ENCODE data around the gene PTP4A2. TPM values are rescaled to one million over a fixed set of nuclear protein-coding genes. Genes with fewer than 3 reads are reported as not detected.

PTP4A2 gene
- total RNA-seq, 1 experiment from 2014 or later = 201 TPM

GRCh38 chr1:31866450-31867032 lies 71.6 kb downstream of the PTP4A2 start:
- no peaks in the 10 kb centered on the region for H3F3A ChIP-seq (ENCODE audit: insufficient read depth, low read depth)
- ChIA-PET POLR2A (ENCODE audit: unreplicated experiment) (no interaction called here), CTCF (no interaction called here)
- no peaks in the 10 kb centered on the region for H4K20me1 ChIP-seq (ENCODE audit: insufficient read depth)
- H3K9me2 ChIP-seq (ENCODE audit: insufficient read depth) = no peaks in the 10 kb centered on the region
- no TSS peak for BruUV-seq (replicated peaks)
- no peak overlapping the region for H2AFZ ChIP-seq
- no peaks in the 10 kb centered on the region for H3K4me1 ChIP-seq (replicated peaks; ENCODE audit: insufficient read depth)
- no peaks in the 10 kb centered on the region for H3K9me3 ChIP-seq (ENCODE audit: insufficient read depth, low read depth)
- intact Hi-C loops (cut with micrococcal nuclease; ENCODE audit: unreplicated experiment) = no loop called here
- H3K27me3 ChIP-seq (ENCODE audit: insufficient read depth, low read depth) = no peaks in the 10 kb centered on the region
- no peaks in the 10 kb centered on the region for H3K79me2 ChIP-seq (ENCODE audit: low read depth)
- H3K27ac ChIP-seq = no peak overlapping the region
- H3K36me3 ChIP-seq (ENCODE audit: low read depth) = no peaks in the 10 kb centered on the region
- no peak overlapping the region for H3K4me3 ChIP-seq
- DNase-seq = no peak
- no peak overlapping the region for H3K4me2 ChIP-seq
- no peak for TF ChIP-seq EZH2 (IDR thresholded peaks at IDR 0.05; ENCODE audit: low read depth)
- no peak for TF ChIP-seq CTCF (conservative IDR thresholded peaks at IDR 0.05)

GRCh38 chr1:31865728-31866449 lies 72.3 kb downstream of the PTP4A2 start:
- Histone ChIP-seq H3K4me3 (no peak overlapping the region), H3K4me1 (replicated peaks; ENCODE audit: insufficient read depth) (no peaks in the 10 kb centered on the region), H3K9me2 (ENCODE audit: insufficient read depth) (no peaks in the 10 kb centered on the region), H3K9me3 (ENCODE audit: insufficient read depth, low read depth) (no peaks in the 10 kb centered on the region), H3K4me2 (no peak overlapping the region), H3K27ac (no peak overlapping the region), H3K27me3 (ENCODE audit: insufficient read depth, low read depth) (no peaks in the 10 kb centered on the region), H3F3A (ENCODE audit: insufficient read depth, low read depth) (no peaks in the 10 kb centered on the region), H2AFZ (no peak overlapping the region), H3K36me3 (ENCODE audit: low read depth) (no peaks in the 10 kb centered on the region), H4K20me1 (ENCODE audit: insufficient read depth) (no peaks in the 10 kb centered on the region), H3K79me2 (ENCODE audit: low read depth) (no peaks in the 10 kb centered on the region)
- ChIA-PET CTCF (no interaction called here), POLR2A (ENCODE audit: unreplicated experiment) (no interaction called here)
- no peak for DNase-seq
- BruUV-seq (replicated peaks) = no TSS peak
- TF ChIP-seq CTCF (conservative IDR thresholded peaks at IDR 0.05) (no peak), EZH2 (IDR thresholded peaks at IDR 0.05; ENCODE audit: low read depth) (no peak)
- intact Hi-C loops (cut with micrococcal nuclease; ENCODE audit: unreplicated experiment) = no loop called here

GRCh38 chr1:31862071-31862470 lies 76.1 kb downstream of the PTP4A2 start:
- no peaks in the 10 kb centered on the region for H3F3A ChIP-seq (ENCODE audit: insufficient read depth, low read depth)
- ChIA-PET CTCF (no interaction called here), POLR2A (ENCODE audit: unreplicated experiment) (no interaction called here)
- no peak overlapping the region for H3K27ac ChIP-seq
- no peaks in the 10 kb centered on the region for H4K20me1 ChIP-seq (ENCODE audit: insufficient read depth)
- H3K4me1 ChIP-seq (replicated peaks; ENCODE audit: insufficient read depth) = no peaks in the 10 kb centered on the region
- no peak for TF ChIP-seq CTCF (conservative IDR thresholded peaks at IDR 0.05)
- no peak for TF ChIP-seq EZH2 (IDR thresholded peaks at IDR 0.05; ENCODE audit: low read depth)
- no peak overlapping the region for H3K4me3 ChIP-seq
- H3K27me3 ChIP-seq (ENCODE audit: insufficient read depth, low read depth) = no peaks in the 10 kb centered on the region
- H2AFZ ChIP-seq = no peak overlapping the region
- no peaks in the 10 kb centered on the region for H3K9me2 ChIP-seq (ENCODE audit: insufficient read depth)
- no peaks in the 10 kb centered on the region for H3K79me2 ChIP-seq (ENCODE audit: low read depth)
- BruUV-seq (replicated peaks) = no TSS peak
- no peaks in the 10 kb centered on the region for H3K9me3 ChIP-seq (ENCODE audit: insufficient read depth, low read depth)
- DNase-seq = no peak
- intact Hi-C loops (cut with micrococcal nuclease; ENCODE audit: unreplicated experiment) = no loop called here
- H3K4me2 ChIP-seq = no peak overlapping the region
- H3K36me3 ChIP-seq (ENCODE audit: low read depth) = no peaks in the 10 kb centered on the region

All from PC-9 (cell line).